Trophoblast cell (in vitro differentiated cells and primary cell): ENCODE measurements around the gene CCL15.

Source experiments
- DNase-seq, 2 donors: peaks; one replicate each; pipeline ENCODE4 v3.0.0-alpha.2; 2016
- H2AFZ ChIP-seq: 2 replicates; pipeline ENCODE4 v1.6.1; 2013; ENCODE audit warnings: low read length, moderate library complexity, mild to moderate bottlenecking; ENCODE audit not compliant: insufficient read depth, poor library complexity
- H2AK5ac ChIP-seq: 2 replicates; pipeline ENCODE4 v1.6.1; 2013; ENCODE audit warnings: mild to moderate bottlenecking, low read length
- H2BK120ac ChIP-seq: 2 replicates; pipeline ENCODE4 v1.6.1; 2013; ENCODE audit warnings: low read length, mild to moderate bottlenecking, moderate library complexity; ENCODE audit not compliant: insufficient read depth, poor library complexity
- H2BK12ac ChIP-seq: 2 replicates; pipeline ENCODE4 v1.6.1; 2013; ENCODE audit warnings: mild to moderate bottlenecking, low read length, moderate library complexity
- H2BK5ac ChIP-seq: 2 replicates; pipeline ENCODE4 v1.6.1; 2013; ENCODE audit warnings: low read length, low read depth, moderate library complexity, mild to moderate bottlenecking; ENCODE audit not compliant: poor library complexity
- H3K14ac ChIP-seq: 2 replicates; pipeline ENCODE4 v1.6.1; 2013; ENCODE audit warnings: mild to moderate bottlenecking, low read length
- H3K18ac ChIP-seq: 2 replicates; pipeline ENCODE4 v1.6.1; 2013; ENCODE audit warnings: mild to moderate bottlenecking, low read length
- H3K23ac ChIP-seq: 2 replicates; pipeline ENCODE4 v1.6.1; 2013; ENCODE audit warnings: low read length
- H3K27ac ChIP-seq: 2 replicates; pipeline ENCODE4 v1.5.1; 2013; ENCODE audit warnings: low read depth, mild to moderate bottlenecking, inconsistent platforms, low read length, moderate library complexity
- H3K27me3 ChIP-seq: 2 replicates; pipeline ENCODE4 v1.6.1; 2013; ENCODE audit warnings: inconsistent platforms, mild to moderate bottlenecking, low read length, moderate library complexity; ENCODE audit not compliant: insufficient read depth
- H3K36me3 ChIP-seq, 2 experiments: 1 replicate in 1 of 2; 2 replicates in 1 of 2; pipeline ENCODE4 v1.6.1; 2013; ENCODE audit warnings: low read length in 2 of 2, mild to moderate bottlenecking in 2 of 2, moderate library complexity in 1 of 2; ENCODE audit not compliant: insufficient read depth in 2 of 2, control insufficient read depth in 1 of 2
- H3K4ac ChIP-seq: 2 replicates; pipeline ENCODE4 v1.6.1; 2013; ENCODE audit warnings: low read depth, mild to moderate bottlenecking, low read length, moderate library complexity
- H3K4me1 ChIP-seq, 2 experiments: 1 replicate in 1 of 2; 2 replicates in 1 of 2; pipeline ENCODE4 v1.6.1; 2013; ENCODE audit warnings: low read length in 2 of 2, mild to moderate bottlenecking in 2 of 2, moderate library complexity in 1 of 2; ENCODE audit not compliant: insufficient read depth in 2 of 2, control insufficient read depth in 1 of 2
- H3K4me2 ChIP-seq: 2 replicates; pipeline ENCODE4 v1.6.1; 2013; ENCODE audit warnings: inconsistent platforms, mild to moderate bottlenecking, low read length, moderate library complexity
- H3K4me3 ChIP-seq: 2 replicates; pipeline ENCODE4 v1.5.1; 2013; ENCODE audit warnings: mild to moderate bottlenecking, low read depth, low read length, inconsistent platforms
- H3K79me1 ChIP-seq: one replicate; pipeline ENCODE4 v1.6.1; 2013; ENCODE audit warnings: low read length
- H3K79me2 ChIP-seq: 2 replicates; pipeline ENCODE4 v1.6.1; 2013; ENCODE audit warnings: low read length, mild to moderate bottlenecking; ENCODE audit not compliant: control insufficient read depth, insufficient read depth, poor library complexity
- H3K9ac ChIP-seq: 2 replicates; pipeline ENCODE4 v1.6.1; 2013; ENCODE audit warnings: mild to moderate bottlenecking, low read length
- H3K9me3 ChIP-seq: 2 replicates; pipeline ENCODE4 v1.6.1; 2013; ENCODE audit warnings: low read depth, mild to moderate bottlenecking, control low read depth, inconsistent platforms, low read length; ENCODE audit not compliant: insufficient read depth
- H4K12ac ChIP-seq: 2 replicates; pipeline ENCODE4 v1.6.1; 2013; ENCODE audit warnings: low read depth, mild to moderate bottlenecking, low read length, moderate library complexity
- H4K8ac ChIP-seq: 2 replicates; pipeline ENCODE4 v1.6.1; 2013; ENCODE audit warnings: low read depth, mild to moderate bottlenecking, low read length, moderate library complexity
- H4K91ac ChIP-seq: one replicate; pipeline ENCODE4 v1.6.1; 2013; ENCODE audit warnings: low read depth, mild to moderate bottlenecking, low read length, moderate library complexity
- WGBS: extraction: QIAGEN DNeasy Blood & Tissue Kit; methylation state at CpG from one replicate; pipeline ENCODE4 v1.1.7; 2013; ENCODE audit warnings: missing lambda C conversion rate; ENCODE audit not compliant: insufficient read length, insufficient coverage; ENCODE audit errors: extremely low coverage; 5-methylcytosine and 5-hydroxymethylcytosine counted together

CCL15 gene

DNA sequence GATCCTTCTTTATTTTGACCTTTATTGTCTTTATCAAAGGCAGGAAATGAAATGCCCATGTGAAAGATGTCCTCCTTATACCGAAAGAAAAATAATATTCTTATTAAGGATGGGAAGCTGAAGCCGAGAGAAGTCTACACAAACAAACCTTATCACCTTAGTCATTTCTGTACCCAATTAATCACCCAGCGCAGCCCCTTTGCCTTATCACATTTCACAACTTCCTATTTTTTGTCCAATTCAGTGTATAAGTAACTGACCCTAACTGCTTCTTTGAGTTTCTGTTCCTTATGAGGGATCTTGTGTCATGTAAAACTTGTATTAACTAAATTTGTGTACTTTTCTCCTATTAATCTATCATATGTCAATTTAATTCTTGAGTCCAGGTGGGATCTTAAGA, 32.8 kb upstream of the CCL15 start:
- no peak overlapping the region for H2AFZ ChIP-seq
- H3K9ac ChIP-seq: no peak overlapping the region
- no peaks in the 10 kb centered on the region for H3K4me1 ChIP-seq
- H4K12ac ChIP-seq: no peak overlapping the region
- no peaks in the 10 kb centered on the region for H3K9me3 ChIP-seq
- no peak overlapping the region for H3K4me3 ChIP-seq
- H3K14ac ChIP-seq: no peak overlapping the region
- H3K23ac ChIP-seq: no peak overlapping the region
- H3K36me3 ChIP-seq: no peaks in the 10 kb centered on the region
- no peak overlapping the region for H3K27ac ChIP-seq
- H2BK120ac ChIP-seq: no peak overlapping the region
- no CpG with 5 or more reads among the region's 3 CpGs for WGBS
- H3K27me3 ChIP-seq: no peaks in the 10 kb centered on the region
- no peaks in the 10 kb centered on the region for H3K79me2 ChIP-seq
- H3K4ac ChIP-seq: no peak overlapping the region
- no peak overlapping the region for H2BK5ac ChIP-seq
- DNase-seq: peak in 1 of 2 donors; percentile 9
- no peak overlapping the region for H4K8ac ChIP-seq
- no peak overlapping the region for H4K91ac ChIP-seq
- H3K18ac ChIP-seq: no peak overlapping the region
- no peak overlapping the region for H2AK5ac ChIP-seq
- no peaks in the 10 kb centered on the region for H3K79me1 ChIP-seq
- no peak overlapping the region for H2BK12ac ChIP-seq
- H3K4me2 ChIP-seq: no peak overlapping the region

DNA sequence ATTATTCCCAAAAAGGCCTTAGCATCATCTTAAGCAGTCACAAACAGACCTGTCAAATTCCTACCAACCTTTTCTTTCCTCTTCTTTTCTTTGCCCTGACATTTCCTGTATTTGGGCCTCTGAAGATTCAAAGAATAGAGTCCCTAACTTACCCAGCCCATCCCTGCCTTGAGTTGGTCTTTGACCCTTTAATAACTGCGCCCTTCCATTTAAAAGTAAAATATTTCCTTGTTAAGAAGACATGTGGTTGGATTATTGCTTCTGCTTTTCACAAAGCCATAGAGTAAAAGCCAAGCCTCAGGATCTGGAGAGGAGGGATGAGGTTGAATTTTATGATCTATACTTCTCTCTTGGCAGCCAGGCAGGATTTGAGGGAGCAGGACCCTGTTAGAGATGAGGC, 29.6 kb upstream of the CCL15 start:
- no CpG with 5 or more reads among the region's 1 CpG for WGBS

DNA sequence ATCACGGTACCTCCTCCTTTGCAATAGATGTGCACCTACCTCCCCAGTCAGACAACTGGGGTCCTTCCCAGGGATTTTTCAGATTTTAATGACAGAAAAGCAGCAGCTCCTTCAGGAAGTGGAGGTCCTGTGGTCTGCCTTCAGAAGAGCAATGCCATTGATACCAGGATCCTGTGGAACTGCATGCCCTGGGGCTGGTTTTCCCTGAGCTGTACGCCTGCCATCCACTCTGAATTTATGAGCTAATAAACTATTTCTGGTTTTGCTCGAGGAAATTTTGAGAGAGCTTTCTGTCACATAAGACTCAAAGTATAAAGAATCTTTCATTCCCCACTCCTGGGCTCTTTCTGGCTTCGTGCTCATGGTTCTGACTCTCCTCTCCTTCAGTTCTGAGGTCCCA, 26.4 kb upstream of the CCL15 start:
- Histone ChIP-seq H3K4me1 (no peaks in the 10 kb centered on the region), H4K8ac (no peak overlapping the region), H3K79me2 (no peaks in the 10 kb centered on the region), H2BK12ac (no peak overlapping the region), H3K9me3 (peaks cover 2% of the 10 kb centered on the region), H4K91ac (no peak overlapping the region), H2AK5ac (no peak overlapping the region), H4K12ac (no peak overlapping the region), H3K36me3 (no peaks in the 10 kb centered on the region), H3K9ac (no peak overlapping the region), H3K18ac (no peak overlapping the region), H3K14ac (no peak overlapping the region), H2AFZ (no peak overlapping the region), H2BK120ac (no peak overlapping the region), H3K27me3 (no peaks in the 10 kb centered on the region), H3K4ac (no peak overlapping the region), H2BK5ac (no peak overlapping the region), H3K23ac (no peak overlapping the region), H3K27ac (no peak overlapping the region), H3K79me1 (no peaks in the 10 kb centered on the region), H3K4me2 (no peak overlapping the region), H3K4me3 (no peak overlapping the region)
- WGBS: no CpG with 5 or more reads among the region's 4 CpGs
- no peak for DNase-seq

More for the DNA sequence above, 29.6 kb upstream of the CCL15 start:
- Histone ChIP-seq H2BK120ac (no peak overlapping the region), H3K27ac (no peak overlapping the region), H2AK5ac (no peak overlapping the region), H3K4me1 (no peaks in the 10 kb centered on the region), H3K4me2 (no peak overlapping the region), H2BK5ac (no peak overlapping the region), H4K12ac (no peak overlapping the region), H3K9ac (no peak overlapping the region), H3K18ac (no peak overlapping the region), H2BK12ac (no peak overlapping the region), H4K91ac (no peak overlapping the region), H3K27me3 (no peaks in the 10 kb centered on the region), H3K9me3 (peaks cover 2% of the 10 kb centered on the region), H3K4me3 (no peak overlapping the region), H3K79me1 (no peaks in the 10 kb centered on the region), H3K4ac (no peak overlapping the region), H4K8ac (no peak overlapping the region), H3K23ac (no peak overlapping the region), H2AFZ (no peak overlapping the region), H3K14ac (no peak overlapping the region), H3K79me2 (no peaks in the 10 kb centered on the region), H3K36me3 (no peaks in the 10 kb centered on the region)
- no peak for DNase-seq

DNA sequence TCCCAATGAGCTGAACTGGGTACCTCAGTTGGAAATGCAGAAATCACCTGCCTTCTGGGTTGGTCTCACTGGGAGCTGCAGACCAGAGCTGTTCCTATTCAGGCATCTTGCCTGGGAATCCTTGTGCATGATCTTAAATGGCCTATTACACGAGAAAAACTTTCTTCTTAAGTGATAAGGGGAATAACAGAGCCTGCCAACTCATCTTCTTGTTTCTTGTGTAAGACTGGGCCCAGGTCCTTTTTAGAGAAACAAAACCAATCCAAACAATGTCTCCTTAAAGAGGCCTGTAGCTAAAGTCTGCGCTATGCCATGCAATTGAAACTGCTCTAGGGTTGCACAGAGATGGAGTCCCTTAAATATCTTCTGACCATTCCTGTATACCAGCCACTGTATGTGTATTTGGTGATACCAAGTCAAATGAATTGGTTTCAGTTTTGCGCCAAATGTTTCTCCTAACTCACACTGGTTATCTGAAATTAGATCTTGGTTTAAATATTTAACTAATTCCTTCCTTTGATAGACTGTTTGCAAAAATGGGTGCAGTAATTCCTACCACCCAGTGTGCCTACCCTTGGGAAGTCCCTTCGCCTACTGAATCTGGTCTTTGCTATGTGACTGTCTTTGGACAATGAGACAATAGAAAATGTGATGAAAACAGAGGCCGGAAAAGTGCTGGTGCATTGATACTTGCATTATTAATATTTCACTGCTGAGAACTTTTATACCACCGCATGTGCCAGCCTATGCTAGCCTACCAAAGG, 22.9 kb upstream of the CCL15 start:
- Histone ChIP-seq H3K23ac (no peak overlapping the region), H2BK5ac (no peak overlapping the region), H3K14ac (no peak overlapping the region), H3K79me1 (no peaks in the 10 kb centered on the region), H3K4me2 (no peak overlapping the region), H3K4me3 (no peak overlapping the region), H3K79me2 (no peaks in the 10 kb centered on the region), H3K36me3 (no peaks in the 10 kb centered on the region), H3K27me3 (no peaks in the 10 kb centered on the region), H3K4ac (no peak overlapping the region), H2BK12ac (no peak overlapping the region), H3K9ac (no peak overlapping the region), H2BK120ac (no peak overlapping the region), H4K91ac (no peak overlapping the region), H3K18ac (no peak overlapping the region), H2AFZ (no peak overlapping the region), H4K12ac (no peak overlapping the region), H3K4me1 (no peaks in the 10 kb centered on the region), H4K8ac (no peak overlapping the region), H3K9me3 (peaks cover 2% of the 10 kb centered on the region), H2AK5ac (no peak overlapping the region), H3K27ac (no peak overlapping the region)
- WGBS: no CpG with 5 or more reads among the region's 6 CpGs
- DNase-seq: no peak
